K562 (cell line): Measurements from ENCODE around the gene TMA16. TPM values are rescaled to one million over a fixed set of nuclear protein-coding genes. Genes with fewer than 3 reads are reported as not detected.
A peak's percentile ranks its signal among the peaks of the same experiment; 100 is the strongest.

ENCODE experiments used
- CHCHD3 ChIP-seq: fragments of 250-450 bp; sonication (Bioruptor Pico); IDR thresholded peaks from 2 replicates; pipeline ENCODE4 v2.1.2; 2022; ENCODE audit warnings: mild to moderate bottlenecking
- EP300 ChIP-seq: IDR thresholded peaks from 2 replicates; pipeline ENCODE4 v1.6.1; 2012; ENCODE audit warnings: low read length, improper control_type of control experiment
- GABPB2 ChIP-seq: fragments of 250-450 bp; sonication (Bioruptor Pico); conservative IDR thresholded peaks from 2 replicates; pipeline ENCODE4 v1.5.1; 2021; ENCODE audit warnings: mild to moderate bottlenecking
- ILF3 ChIP-seq: fragments of 450-650 bp; IDR thresholded peaks from 2 replicates; pipeline ENCODE4 v1.6.1; 2018; ENCODE audit warnings: antibody characterized with exemption, mild to moderate bottlenecking, moderate library complexity, borderline replicate concordance
- KDM5B ChIP-seq: fragments of 200-600 bp; sonication (generic); IDR thresholded peaks from 2 replicates; pipeline ENCODE4 v1.6.1; 2012; ENCODE audit warnings: low read depth, mild to moderate bottlenecking, moderate library complexity, low read length, control low read depth, inconsistent platforms; ENCODE audit not compliant: insufficient replicate concordance
- MYNN ChIP-seq, 2 experiments: sonication (generic); formaldehyde crosslinking in 1 of 2; IDR thresholded peaks; 2 replicates each; pipeline versions ENCODE4 v1.5.0 to v1.6.1; 2016 to 2020; ENCODE audit warnings: antibody characterized with exemption in 1 of 2, missing genetic modification reagents in 1 of 2
- NFRKB ChIP-seq: fragments of 450-650 bp; IDR thresholded peaks from 2 replicates; pipeline ENCODE4 v1.6.1; 2016; ENCODE audit warnings: low read depth
- POLR2AphosphoS2 ChIP-seq: IDR thresholded peaks from 2 replicates; pipeline ENCODE4 v1.6.1; 2012; ENCODE audit warnings: low read length, improper control_type of control experiment
- RBM15 ChIP-seq: fragments of 200-400 bp; formaldehyde crosslinking; IDR thresholded peaks from 2 replicates; pipeline ENCODE4 v1.6.1; 2018; ENCODE audit warnings: mild to moderate bottlenecking, low read length, moderate library complexity; ENCODE audit not compliant: insufficient read depth
- TAF1 ChIP-seq: IDR thresholded peaks from 2 replicates; pipeline ENCODE4 v1.6.1; 2011; ENCODE audit warnings: mild to moderate bottlenecking, low read length, moderate library complexity; ENCODE audit not compliant: insufficient read depth, control insufficient read depth, severe bottlenecking; ENCODE audit errors: extremely low read depth
- TGIF2 ChIP-seq: sonication (generic); formaldehyde crosslinking; IDR thresholded peaks from 2 replicates; pipeline ENCODE4 v1.8.1; 2022; ENCODE audit warnings: mild to moderate bottlenecking, missing genetic modification reagents, moderate library complexity
- ZNF24 ChIP-seq: fragments of 450-650 bp; IDR thresholded peaks from 2 replicates; pipeline ENCODE4 v1.6.1; 2016
- ZNF589 ChIP-seq: fragments of 200-800 bp; sonication (Bioruptor generic); IDR thresholded peaks from 2 replicates; pipeline ENCODE4 v1.6.1; 2016; ENCODE audit warnings: low read depth, missing genetic modification characterization, missing compliant biosample characterization
- polyA plus RNA-seq, 8 experiments: library from polyadenylated mRNA; depleted of rRNA in 4 of 8; stranded (reverse) in 5 of 8; unstranded in 3 of 8; fragments of >200 nt; fragmentation: Nextera tagmentation in 2 of 8; fragmentation: Illumina TruSeq in 1 of 8; extraction: Ambion mirVana in 2 of 8; extraction: Trizol in 1 of 8; gene quantifications; 2 replicates each; pipeline versions ENCODE4 v1.2.1 to v1.2.3, GENCODE V29; 2011 to 2014; ENCODE audit warnings: inconsistent platforms in 1 of 8, missing spikeins in 1 of 8
- total RNA-seq, 7 experiments: library from RNA; depleted of rRNA in 6 of 7; stranded (reverse); fragments of >200 nt in 6 of 7; fragmentation: Illumina TruSeq in 2 of 7; extraction: Trizol in 2 of 7; gene quantifications; 2 replicates each; pipeline versions ENCODE4 v1.2.1 to v1.2.3, GENCODE V29; 2011 to 2021; ENCODE audit warnings: low replicate concordance in 1 of 7
- TF ChIP-seq, protein P1 (sequence below): IDR thresholded peaks from 3 replicates; pipeline ENCODE4 v1.6.1; 2011; ENCODE audit warnings: borderline replicate concordance, mild to moderate bottlenecking; ENCODE audit not compliant: insufficient read length, insufficient read depth
- TF ChIP-seq, protein P2 (sequence below): fragments of 250-450 bp; sonication (Bioruptor Pico); IDR thresholded peaks from 2 replicates; pipeline ENCODE4 v1.4.0; 2020; ENCODE audit warnings: borderline replicate concordance
- TF ChIP-seq, protein P3 (sequence below): sonication (generic); formaldehyde crosslinking; IDR thresholded peaks from 2 replicates; pipeline ENCODE4 v1.8.0; 2023; ENCODE audit warnings: missing genetic modification reagents, mild to moderate bottlenecking, borderline replicate concordance
- TF ChIP-seq, protein P4 (sequence below), 2 experiments: fragments of 450-650 bp in 1 of 2; sonication (generic) in 1 of 2; formaldehyde crosslinking; conservative IDR thresholded peaks; 2 replicates each; pipeline versions ENCODE4 v1.4.0 to v1.8.1; 2020 to 2022; ENCODE audit warnings: mild to moderate bottlenecking in 1 of 2, missing genetic modification reagents in 1 of 2

The TMA16 gene
- total and polyA plus RNA-seq, 9 of the 15 experiments (the other 6 are each of a cell fraction or from before 2014, with no cell fraction given) = 27.7 to 74.8 (median 66.6) TPM

DNA sequence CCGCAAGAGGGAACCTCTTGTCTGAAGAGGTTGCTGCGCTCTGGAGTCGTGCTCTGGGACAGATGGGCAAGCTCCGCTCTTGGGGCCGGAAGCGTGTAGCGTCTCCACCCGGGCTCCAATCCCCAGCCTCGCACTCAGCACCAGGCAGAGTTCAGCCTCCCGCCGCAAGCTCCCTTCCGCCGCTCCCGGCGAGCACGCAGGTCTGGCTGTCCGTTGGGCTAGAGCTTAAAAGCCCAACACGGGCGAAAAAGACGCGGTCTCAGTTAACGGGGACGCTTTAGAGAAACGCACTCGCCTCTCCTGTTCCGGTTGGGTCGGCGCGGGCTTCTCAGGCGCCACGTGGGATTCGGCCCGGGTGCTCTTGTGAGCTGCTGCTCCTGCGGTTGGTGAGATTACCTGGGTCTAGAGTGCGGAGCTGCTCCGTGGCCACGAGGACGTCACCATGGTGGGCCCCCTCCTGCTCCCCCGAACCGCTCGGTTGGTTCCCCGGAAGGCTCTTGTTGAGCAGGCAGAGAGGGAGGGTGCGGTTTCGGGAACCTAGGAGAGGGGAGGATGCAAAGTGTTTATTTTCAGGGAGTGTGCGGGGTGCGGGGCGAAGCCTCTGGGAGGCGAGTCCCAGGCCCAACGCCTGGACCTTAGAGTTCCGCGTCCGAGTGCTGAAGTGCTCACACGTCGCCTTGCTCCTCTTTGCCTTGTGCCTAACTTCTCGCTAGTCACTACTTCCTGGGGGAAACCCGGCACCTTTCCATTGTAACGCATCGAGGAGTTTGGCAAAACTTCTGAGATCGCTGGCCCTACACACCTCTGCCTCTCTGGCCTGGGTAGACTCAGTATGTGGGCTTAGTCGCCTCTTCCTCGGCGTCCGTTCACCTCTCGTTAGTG is at the start of gene TMA16 (continued):
- TF ChIP-seq, protein P1, sequence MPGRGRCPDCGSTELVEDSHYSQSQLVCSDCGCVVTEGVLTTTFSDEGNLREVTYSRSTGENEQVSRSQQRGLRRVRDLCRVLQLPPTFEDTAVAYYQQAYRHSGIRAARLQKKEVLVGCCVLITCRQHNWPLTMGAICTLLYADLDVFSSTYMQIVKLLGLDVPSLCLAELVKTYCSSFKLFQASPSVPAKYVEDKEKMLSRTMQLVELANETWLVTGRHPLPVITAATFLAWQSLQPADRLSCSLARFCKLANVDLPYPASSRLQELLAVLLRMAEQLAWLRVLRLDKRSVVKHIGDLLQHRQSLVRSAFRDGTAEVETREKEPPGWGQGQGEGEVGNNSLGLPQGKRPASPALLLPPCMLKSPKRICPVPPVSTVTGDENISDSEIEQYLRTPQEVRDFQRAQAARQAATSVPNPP = no peak
- no peak for TF ChIP-seq GABPB2 (CRISPR knock-in tag)
- TF ChIP-seq TGIF2 (CRISPR knock-in tag) = peak; percentile 66; the same call in 1 of the 2 replicates
- TF ChIP-seq CHCHD3 (CRISPR knock-in tag) = no peak
- TF ChIP-seq, protein P2, sequence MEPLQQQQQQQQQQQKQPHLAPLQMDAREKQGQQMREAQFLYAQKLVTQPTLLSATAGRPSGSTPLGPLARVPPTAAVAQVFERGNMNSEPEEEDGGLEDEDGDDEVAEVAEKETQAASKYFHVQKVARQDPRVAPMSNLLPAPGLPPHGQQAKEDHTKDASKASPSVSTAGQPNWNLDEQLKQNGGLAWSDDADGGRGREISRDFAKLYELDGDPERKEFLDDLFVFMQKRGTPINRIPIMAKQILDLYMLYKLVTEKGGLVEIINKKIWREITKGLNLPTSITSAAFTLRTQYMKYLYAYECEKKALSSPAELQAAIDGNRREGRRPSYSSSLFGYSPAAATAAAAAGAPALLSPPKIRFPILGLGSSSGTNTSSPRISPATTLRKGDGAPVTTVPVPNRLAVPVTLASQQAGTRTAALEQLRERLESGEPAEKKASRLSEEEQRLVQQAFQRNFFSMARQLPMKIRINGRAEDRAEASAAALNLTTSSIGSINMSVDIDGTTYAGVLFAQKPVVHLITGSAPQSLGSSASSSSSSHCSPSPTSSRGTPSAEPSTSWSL = no peak
- peak; percentile 76 for TF ChIP-seq ZNF24
- peak; percentile 32; the same call in 1 of the 2 replicates for TF ChIP-seq EP300
- peak; percentile 82 for TF ChIP-seq KDM5B
- TF ChIP-seq POLR2AphosphoS2 = no peak
- TF ChIP-seq NFRKB = no peak; the same call in 1 of the 2 replicates
- no peak for TF ChIP-seq ILF3
- peak; percentile 98 for TF ChIP-seq TAF1
- TF ChIP-seq MYNN (IDR thresholded peaks at IDR 0.05) = peak; percentile 41
- TF ChIP-seq MYNN (CRISPR knock-in tag; IDR thresholded peaks at IDR 0.05) = no peak
- TF ChIP-seq RBM15 = no peak
- TF ChIP-seq ZNF589 (CRISPR knock-in tag) = no peak
- TF ChIP-seq, protein P3, sequence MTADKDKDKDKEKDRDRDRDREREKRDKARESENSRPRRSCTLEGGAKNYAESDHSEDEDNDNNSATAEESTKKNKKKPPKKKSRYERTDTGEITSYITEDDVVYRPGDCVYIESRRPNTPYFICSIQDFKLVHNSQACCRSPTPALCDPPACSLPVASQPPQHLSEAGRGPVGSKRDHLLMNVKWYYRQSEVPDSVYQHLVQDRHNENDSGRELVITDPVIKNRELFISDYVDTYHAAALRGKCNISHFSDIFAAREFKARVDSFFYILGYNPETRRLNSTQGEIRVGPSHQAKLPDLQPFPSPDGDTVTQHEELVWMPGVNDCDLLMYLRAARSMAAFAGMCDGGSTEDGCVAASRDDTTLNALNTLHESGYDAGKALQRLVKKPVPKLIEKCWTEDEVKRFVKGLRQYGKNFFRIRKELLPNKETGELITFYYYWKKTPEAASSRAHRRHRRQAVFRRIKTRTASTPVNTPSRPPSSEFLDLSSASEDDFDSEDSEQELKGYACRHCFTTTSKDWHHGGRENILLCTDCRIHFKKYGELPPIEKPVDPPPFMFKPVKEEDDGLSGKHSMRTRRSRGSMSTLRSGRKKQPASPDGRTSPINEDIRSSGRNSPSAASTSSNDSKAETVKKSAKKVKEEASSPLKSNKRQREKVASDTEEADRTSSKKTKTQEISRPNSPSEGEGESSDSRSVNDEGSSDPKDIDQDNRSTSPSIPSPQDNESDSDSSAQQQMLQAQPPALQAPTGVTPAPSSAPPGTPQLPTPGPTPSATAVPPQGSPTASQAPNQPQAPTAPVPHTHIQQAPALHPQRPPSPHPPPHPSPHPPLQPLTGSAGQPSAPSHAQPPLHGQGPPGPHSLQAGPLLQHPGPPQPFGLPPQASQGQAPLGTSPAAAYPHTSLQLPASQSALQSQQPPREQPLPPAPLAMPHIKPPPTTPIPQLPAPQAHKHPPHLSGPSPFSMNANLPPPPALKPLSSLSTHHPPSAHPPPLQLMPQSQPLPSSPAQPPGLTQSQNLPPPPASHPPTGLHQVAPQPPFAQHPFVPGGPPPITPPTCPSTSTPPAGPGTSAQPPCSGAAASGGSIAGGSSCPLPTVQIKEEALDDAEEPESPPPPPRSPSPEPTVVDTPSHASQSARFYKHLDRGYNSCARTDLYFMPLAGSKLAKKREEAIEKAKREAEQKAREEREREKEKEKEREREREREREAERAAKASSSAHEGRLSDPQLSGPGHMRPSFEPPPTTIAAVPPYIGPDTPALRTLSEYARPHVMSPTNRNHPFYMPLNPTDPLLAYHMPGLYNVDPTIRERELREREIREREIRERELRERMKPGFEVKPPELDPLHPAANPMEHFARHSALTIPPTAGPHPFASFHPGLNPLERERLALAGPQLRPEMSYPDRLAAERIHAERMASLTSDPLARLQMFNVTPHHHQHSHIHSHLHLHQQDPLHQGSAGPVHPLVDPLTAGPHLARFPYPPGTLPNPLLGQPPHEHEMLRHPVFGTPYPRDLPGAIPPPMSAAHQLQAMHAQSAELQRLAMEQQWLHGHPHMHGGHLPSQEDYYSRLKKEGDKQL = no peak
- TF ChIP-seq, protein P4, sequence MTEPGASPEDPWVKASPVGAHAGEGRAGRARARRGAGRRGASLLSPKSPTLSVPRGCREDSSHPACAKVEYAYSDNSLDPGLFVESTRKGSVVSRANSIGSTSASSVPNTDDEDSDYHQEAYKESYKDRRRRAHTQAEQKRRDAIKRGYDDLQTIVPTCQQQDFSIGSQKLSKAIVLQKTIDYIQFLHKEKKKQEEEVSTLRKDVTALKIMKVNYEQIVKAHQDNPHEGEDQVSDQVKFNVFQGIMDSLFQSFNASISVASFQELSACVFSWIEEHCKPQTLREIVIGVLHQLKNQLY (CRISPR knock-in tag; conservative IDR thresholded peaks at IDR 0.05) = no peak
